HepG2 (cell line): ENCODE measurements around the gene ATP8B2. TPM values are rescaled to one million over a fixed set of nuclear protein-coding genes. Genes with fewer than 3 reads are reported as not detected.

Experiments
- ATAC-seq: fragments of 200-7000 bp; cut with Tn5 transposase; 3 replicates; pipeline ENCODE4 v1.9.1; 2020; ENCODE audit warnings: mild to moderate bottlenecking, moderate library complexity
- BruUV-seq: library from RNA; stranded (reverse); fragments of 400-500 nt; replicated peaks from 2 replicates; lab custom pipeline; 2021; lab: Mats Ljungman, UMichigan
- CTCF ChIA-PET: fragments of 300-600 bp; formaldehyde crosslinking; extraction: SDS; loops from one replicate; lab custom pipeline; 2021; ENCODE audit warnings: low total read pairs, inconsistent platforms, low intra/inter-chr PET ratio; lab: Yijun Ruan, JAX
- POLR2A ChIA-PET: fragments of 350-600 bp; sonication (Branson Sonifier 250); formaldehyde crosslinking; loops from one replicate; lab custom pipeline; 2020; ENCODE audit warnings: antibody characterized with exemption, inconsistent platforms; lab: Yijun Ruan, JAX
- DNase-seq: peaks from one replicate; pipeline ENCODE4 v3.0.0-alpha.2; 2015; ENCODE audit warnings: low spot score
- FAIRE-seq: peaks from 3 replicates; lab custom pipeline; 2011; peaks lifted over from hg19 to GRCh38; lab: Jason Lieb, UNC
- H2AFZ ChIP-seq: one replicate; pipeline ENCODE4 v1.6.1; 2011; ENCODE audit warnings: low read length, inconsistent platforms
- H3K27ac ChIP-seq: fragments of 300-600 bp; 3 replicates; pipeline ENCODE4 v1.8.0; 2011; ENCODE audit warnings: mixed run types, mild to moderate bottlenecking, mixed read lengths, low read length, inconsistent platforms; ENCODE audit not compliant: insufficient read depth; ENCODE audit errors: extremely low read length
- H3K27me3 ChIP-seq, 2 experiments: fragments of 200-600 bp in 1 of 2; 2 replicates in 1 of 2; 3 replicates in 1 of 2; pipeline versions ENCODE4 v1.6.0 to v1.8.0; 2011; ENCODE audit warnings: low read length in 2 of 2, mild to moderate bottlenecking in 2 of 2, moderate library complexity in 2 of 2, inconsistent platforms in 1 of 2; ENCODE audit not compliant: insufficient read depth in 2 of 2, control insufficient read depth in 1 of 2
- H3K36me3 ChIP-seq, 2 experiments: fragments of 200-600 bp in 1 of 2; replicated peaks in 1 of 2; 2 replicates in 1 of 2; 3 replicates in 1 of 2; pipeline versions ENCODE4 v1.5.1 to v1.8.0; 2011; ENCODE audit warnings: low read length in 2 of 2, inconsistent platforms in 1 of 2; ENCODE audit not compliant: insufficient read depth in 2 of 2, control insufficient read depth in 1 of 2
- H3K4me1 ChIP-seq: 2 replicates; pipeline ENCODE4 v1.5.1; 2012; ENCODE audit warnings: low read length, inconsistent platforms; ENCODE audit not compliant: insufficient read depth
- H3K4me2 ChIP-seq: 2 replicates; pipeline ENCODE4 v1.6.0; 2011; ENCODE audit warnings: low read depth, low read length, inconsistent platforms
- H3K4me3 ChIP-seq, 3 experiments: fragments of 200-600 bp in 1 of 3; sonication (generic), shearing (Covaris generic) in 1 of 3; replicated peaks in 1 of 3; 2 replicates each; pipeline ENCODE4 v1.5.1; 2011 to 2016; ENCODE audit warnings: low read length in 3 of 3, inconsistent platforms in 2 of 3, low read depth in 2 of 3, mild to moderate bottlenecking in 2 of 3, control low read depth in 1 of 3, mixed read lengths in 1 of 3; ENCODE audit not compliant: insufficient read depth in 1 of 3
- H3K79me2 ChIP-seq: one replicate; pipeline ENCODE4 v1.6.1; 2011; ENCODE audit warnings: low read length, inconsistent platforms; ENCODE audit not compliant: insufficient read depth
- H3K9ac ChIP-seq: 2 replicates; pipeline ENCODE4 v1.6.0; 2011; ENCODE audit warnings: mild to moderate bottlenecking, low read depth, low read length, inconsistent platforms; ENCODE audit not compliant: insufficient read depth
- H3K9me3 ChIP-seq: 2 replicates; pipeline ENCODE4 v1.5.1; 2012; ENCODE audit warnings: mild to moderate bottlenecking, low read length
- H4K20me1 ChIP-seq: 2 replicates; pipeline ENCODE4 v1.6.0; 2011; ENCODE audit warnings: inconsistent platforms, mild to moderate bottlenecking, low read length, moderate library complexity; ENCODE audit not compliant: insufficient read depth
- CC2D1A ChIP-seq: sonication (generic); formaldehyde crosslinking; IDR thresholded peaks from 2 replicates; pipeline ENCODE4 v1.8.1; 2023; ENCODE audit warnings: mild to moderate bottlenecking, missing genetic modification reagents
- DMAP1 ChIP-seq: IDR thresholded peaks from 2 replicates; pipeline ENCODE4 v1.6.1; 2016
- ETV6 ChIP-seq: sonication (generic); formaldehyde crosslinking; conservative IDR thresholded peaks from 2 replicates; pipeline ENCODE4 v1.4.0; 2020; ENCODE audit warnings: missing genetic modification reagents
- HDAC1 ChIP-seq: sonication (generic); formaldehyde crosslinking; IDR thresholded peaks from 2 replicates; pipeline ENCODE4 v1.5.1; 2020; ENCODE audit warnings: mild to moderate bottlenecking, missing genetic modification reagents
- HOXA3 ChIP-seq: sonication (generic); formaldehyde crosslinking; IDR thresholded peaks from 2 replicates; pipeline ENCODE4 v1.5.0; 2020; ENCODE audit warnings: missing genetic modification reagents
- HOXD1 ChIP-seq: sonication (generic); formaldehyde crosslinking; IDR thresholded peaks from 2 replicates; pipeline ENCODE4 v1.5.0; 2020; ENCODE audit warnings: missing genetic modification reagents
- KLF6 ChIP-seq: IDR thresholded peaks from 2 replicates; pipeline ENCODE4 v1.8.0; 2016; ENCODE audit warnings: missing biosample characterization, missing genetic modification reagents
- MED1 ChIP-seq: sonication (generic); formaldehyde crosslinking; IDR thresholded peaks from 2 replicates; pipeline ENCODE4 v1.4.0; 2020; ENCODE audit warnings: missing genetic modification reagents
- MEF2D ChIP-seq: sonication (generic); formaldehyde crosslinking; IDR thresholded peaks from 2 replicates; pipeline ENCODE4 v1.5.1; 2020; ENCODE audit warnings: mild to moderate bottlenecking, missing genetic modification reagents
- PAWR ChIP-seq: sonication (generic); formaldehyde crosslinking; IDR thresholded peaks from 2 replicates; pipeline ENCODE4 v1.4.0; 2020; ENCODE audit warnings: missing genetic modification reagents, mild to moderate bottlenecking, borderline replicate concordance
- POLR2A ChIP-seq, 2 experiments: IDR thresholded peaks; 2 replicates each; pipeline ENCODE4 v1.6.1; 2011; ENCODE audit warnings: low read depth in 2 of 2, low read length in 2 of 2, mild to moderate bottlenecking in 1 of 2, moderate library complexity in 1 of 2; ENCODE audit not compliant: insufficient read depth in 1 of 2
- SIX1 ChIP-seq: sonication (generic); formaldehyde crosslinking; IDR thresholded peaks from 2 replicates; pipeline ENCODE4 v1.4.0; 2020; ENCODE audit warnings: missing genetic modification reagents, borderline replicate concordance
- SMARCE1 ChIP-seq: fragments of 450-650 bp; IDR thresholded peaks from 2 replicates; pipeline ENCODE4 v1.6.1; 2017; ENCODE audit warnings: borderline replicate concordance
- ZNF282 ChIP-seq: fragments of 450-650 bp; IDR thresholded peaks from 2 replicates; pipeline ENCODE4 v1.6.1; 2018; ENCODE audit not compliant: partially characterized antibody
- ZSCAN9 ChIP-seq: IDR thresholded peaks from 2 replicates; pipeline ENCODE4 v1.6.1; 2016; ENCODE audit warnings: borderline replicate concordance
- WGBS: methylation state at CpG from one replicate; pipeline ENCODE4 v1.1.6; 2017; ENCODE audit warnings: low lambda C conversion rate; 5-methylcytosine and 5-hydroxymethylcytosine counted together
- in situ Hi-C: cut with HindIII; loops from 2 replicates; pipeline ENCODE4 v1.10.0; 2017; ENCODE audit warnings: low pct_unique_long_range_greater_than_20kb; ENCODE audit not compliant: extremely low pct_ligation_motif_present
- intact Hi-C: fragments of 100-400 bp; cut with micrococcal nuclease; formaldehyde crosslinking; loops from one replicate; pipeline ENCODE4 v1.10.0; 2022; ENCODE audit not compliant: unreplicated experiment
- polyA plus RNA-seq, 8 experiments: library from polyadenylated mRNA; depleted of rRNA in 3 of 8; stranded (reverse) in 7 of 8; unstranded in 1 of 8; fragments of >200 nt; fragmentation: Illumina TruSeq in 4 of 8; extraction: Trizol in 4 of 8; gene quantifications; 2 replicates each; pipeline versions ENCODE4 v1.2.1 to v1.2.3, GENCODE V29; 2011 to 2016; ENCODE audit warnings: low read depth in 4 of 8, missing spikeins in 1 of 8, mixed read lengths in 1 of 8; ENCODE audit not compliant: insufficient read depth in 1 of 8
- total RNA-seq, 5 experiments: library from RNA; depleted of rRNA; stranded (reverse); fragments of >200 nt; fragmentation: Illumina TruSeq; extraction: Trizol; gene quantifications; 2 replicates each; pipeline ENCODE4 v1.2.3, GENCODE V29; 2016; ENCODE audit warnings: low read depth in 1 of 5
- TF ChIP-seq, protein P1 (sequence below): sonication (generic); formaldehyde crosslinking; IDR thresholded peaks from 2 replicates; pipeline ENCODE4 v1.4.0; 2020; ENCODE audit warnings: missing genetic modification reagents
- TF ChIP-seq, protein P2 (sequence below): fragments of 450-650 bp; IDR thresholded peaks from 2 replicates; pipeline ENCODE4 v1.6.1; 2017
- TF ChIP-seq, protein P3 (sequence below): IDR thresholded peaks from 2 replicates; pipeline ENCODE4 v1.6.1; 2012; ENCODE audit warnings: low read length, improper control_type of control experiment

ATP8B2 gene
- total and polyA plus RNA-seq, 2 of the 13 experiments (the other 11 are each of a cell fraction or from before 2014, with no cell fraction given) = 20.4 to 39.3 TPM

DNA sequence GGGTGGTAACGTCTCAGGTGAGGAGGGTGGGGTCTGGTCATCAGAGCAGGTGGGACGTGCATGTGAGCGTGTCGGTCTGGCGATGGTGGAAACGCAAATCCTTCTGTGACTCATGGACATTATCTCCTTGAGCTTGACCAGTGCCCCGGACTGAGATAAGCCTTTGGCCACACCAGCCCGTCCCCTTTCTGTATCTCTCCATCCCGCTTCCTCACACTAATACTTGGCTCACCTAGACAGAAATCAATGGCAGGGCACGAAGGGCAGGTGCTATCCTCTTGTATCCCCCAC is 12.3 kb upstream of the ATP8B2 start:
- Histone ChIP-seq H3K27ac (no peak overlapping the region), H2AFZ (no peak overlapping the region), H3K4me1 (no peaks in the 10 kb centered on the region), H3K79me2 (no peaks in the 10 kb centered on the region), H3K9ac (no peak overlapping the region), H3K4me2 (no peak overlapping the region), H3K4me3 (no peak overlapping the region), H4K20me1 (no peaks in the 10 kb centered on the region), H3K36me3 (no peaks in the 10 kb centered on the region), H3K27me3 (no peaks in the 10 kb centered on the region), H3K9me3 (no peaks in the 10 kb centered on the region)
- ChIA-PET CTCF (interaction anchor here (0.7 kb wide), 1 partner anchor 12 kb away, joined by 3 read pairs; the partner anchor contains the start of gene ATP8B2), POLR2A (no interaction called here)
- ATAC-seq (0 out of 3 replicates have a peak, but pooled peaks have one; percentile 24), FAIRE-seq (no peak), DNase-seq (no peak)
- intact Hi-C loops = no loop called here
- TF ChIP-seq MED1 (CRISPR knock-in tag) (no peak), ETV6 (CRISPR knock-in tag) (no peak), CC2D1A (no peak), ZNF282 (no peak), KLF6 (CRISPR knock-in tag) (no peak), DMAP1 (CRISPR knock-in tag) (no peak), MEF2D (CRISPR knock-in tag) (no peak), HDAC1 (CRISPR knock-in tag) (no peak), POLR2A (IDR thresholded peaks at IDR 0.05; ENCODE audit: insufficient read depth in 1 of 2, low read depth in 2 of 2, low read length in 2 of 2) (no peak), HOXD1 (CRISPR knock-in tag) (no peak), HOXA3 (no peak), SMARCE1 (no peak), PAWR (CRISPR knock-in tag) (no peak), SIX1 (CRISPR knock-in tag) (no peak), ZSCAN9 (CRISPR knock-in tag) (no peak)
- TF ChIP-seq, protein P1, sequence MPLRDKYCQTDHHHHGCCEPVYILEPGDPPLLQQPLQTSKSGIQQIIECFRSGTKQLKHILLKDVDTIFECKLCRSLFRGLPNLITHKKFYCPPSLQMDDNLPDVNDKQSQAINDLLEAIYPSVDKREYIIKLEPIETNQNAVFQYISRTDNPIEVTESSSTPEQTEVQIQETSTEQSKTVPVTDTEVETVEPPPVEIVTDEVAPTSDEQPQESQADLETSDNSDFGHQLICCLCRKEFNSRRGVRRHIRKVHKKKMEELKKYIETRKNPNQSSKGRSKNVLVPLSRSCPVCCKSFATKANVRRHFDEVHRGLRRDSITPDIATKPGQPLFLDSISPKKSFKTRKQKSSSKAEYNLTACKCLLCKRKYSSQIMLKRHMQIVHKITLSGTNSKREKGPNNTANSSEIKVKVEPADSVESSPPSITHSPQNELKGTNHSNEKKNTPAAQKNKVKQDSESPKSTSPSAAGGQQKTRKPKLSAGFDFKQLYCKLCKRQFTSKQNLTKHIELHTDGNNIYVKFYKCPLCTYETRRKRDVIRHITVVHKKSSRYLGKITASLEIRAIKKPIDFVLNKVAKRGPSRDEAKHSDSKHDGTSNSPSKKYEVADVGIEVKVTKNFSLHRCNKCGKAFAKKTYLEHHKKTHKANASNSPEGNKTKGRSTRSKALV (CRISPR knock-in tag) = no peak
- TF ChIP-seq, protein P2, sequence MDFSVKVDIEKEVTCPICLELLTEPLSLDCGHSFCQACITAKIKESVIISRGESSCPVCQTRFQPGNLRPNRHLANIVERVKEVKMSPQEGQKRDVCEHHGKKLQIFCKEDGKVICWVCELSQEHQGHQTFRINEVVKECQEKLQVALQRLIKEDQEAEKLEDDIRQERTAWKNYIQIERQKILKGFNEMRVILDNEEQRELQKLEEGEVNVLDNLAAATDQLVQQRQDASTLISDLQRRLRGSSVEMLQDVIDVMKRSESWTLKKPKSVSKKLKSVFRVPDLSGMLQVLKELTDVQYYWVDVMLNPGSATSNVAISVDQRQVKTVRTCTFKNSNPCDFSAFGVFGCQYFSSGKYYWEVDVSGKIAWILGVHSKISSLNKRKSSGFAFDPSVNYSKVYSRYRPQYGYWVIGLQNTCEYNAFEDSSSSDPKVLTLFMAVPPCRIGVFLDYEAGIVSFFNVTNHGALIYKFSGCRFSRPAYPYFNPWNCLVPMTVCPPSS = no peak
- TF ChIP-seq, protein P3, sequence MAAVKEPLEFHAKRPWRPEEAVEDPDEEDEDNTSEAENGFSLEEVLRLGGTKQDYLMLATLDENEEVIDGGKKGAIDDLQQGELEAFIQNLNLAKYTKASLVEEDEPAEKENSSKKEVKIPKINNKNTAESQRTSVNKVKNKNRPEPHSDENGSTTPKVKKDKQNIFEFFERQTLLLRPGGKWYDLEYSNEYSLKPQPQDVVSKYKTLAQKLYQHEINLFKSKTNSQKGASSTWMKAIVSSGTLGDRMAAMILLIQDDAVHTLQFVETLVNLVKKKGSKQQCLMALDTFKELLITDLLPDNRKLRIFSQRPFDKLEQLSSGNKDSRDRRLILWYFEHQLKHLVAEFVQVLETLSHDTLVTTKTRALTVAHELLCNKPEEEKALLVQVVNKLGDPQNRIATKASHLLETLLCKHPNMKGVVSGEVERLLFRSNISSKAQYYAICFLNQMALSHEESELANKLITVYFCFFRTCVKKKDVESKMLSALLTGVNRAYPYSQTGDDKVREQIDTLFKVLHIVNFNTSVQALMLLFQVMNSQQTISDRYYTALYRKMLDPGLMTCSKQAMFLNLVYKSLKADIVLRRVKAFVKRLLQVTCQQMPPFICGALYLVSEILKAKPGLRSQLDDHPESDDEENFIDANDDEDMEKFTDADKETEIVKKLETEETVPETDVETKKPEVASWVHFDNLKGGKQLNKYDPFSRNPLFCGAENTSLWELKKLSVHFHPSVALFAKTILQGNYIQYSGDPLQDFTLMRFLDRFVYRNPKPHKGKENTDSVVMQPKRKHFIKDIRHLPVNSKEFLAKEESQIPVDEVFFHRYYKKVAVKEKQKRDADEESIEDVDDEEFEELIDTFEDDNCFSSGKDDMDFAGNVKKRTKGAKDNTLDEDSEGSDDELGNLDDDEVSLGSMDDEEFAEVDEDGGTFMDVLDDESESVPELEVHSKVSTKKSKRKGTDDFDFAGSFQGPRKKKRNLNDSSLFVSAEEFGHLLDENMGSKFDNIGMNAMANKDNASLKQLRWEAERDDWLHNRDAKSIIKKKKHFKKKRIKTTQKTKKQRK = no peak
- no TSS peak for BruUV-seq
- WGBS = 10% methylated on average over 9 of the region's 10 CpGs
- in situ Hi-C loops = no loop called here
